ENCODE measurements around the gene ZNF35. TPM values are rescaled to one million over a fixed set of nuclear protein-coding genes. Genes with fewer than 3 reads are reported as not detected.

The ZNF35 gene
- total RNA-seq, 1 donor from 2014 or later: 24.5 TPM

GRCh38 chr3:44687898-44688297, 39.4 kb downstream of the ZNF35 start:
- Mint-ChIP-seq H3K4me1 (peaks cover 6% of the 10 kb centered on the region), H3K36me3 (ENCODE audit: low read depth) (peaks cover 36% of the 10 kb centered on the region), H3K9me3 (peaks cover 27% of the 10 kb centered on the region), H3K27me3 (ENCODE audit: low read depth) (peaks cover 55% of the 10 kb centered on the region), H3K4me3 (no peak overlapping the region), H3K27ac (ENCODE audit: unreplicated experiment) (no peak overlapping the region)
- no peak for DNase-seq (ENCODE audit: low read depth, low spot score)
- TF ChIP-seq CTCF (conservative IDR thresholded peaks at IDR 0.05): no peak

Other genes with a start within 250 kb of the ZNF35 start
- gene ZNF445, start 171.1 kb upstream of the ZNF35 start, total RNA-seq: 46.1 and 49.0 TPM in 2 replicates
- gene ZKSCAN7, start 93.5 kb upstream of the ZNF35 start, total RNA-seq: 17.3 and 21.0 TPM in 2 replicates
- gene ZNF660, start 63.8 kb upstream of the ZNF35 start, total RNA-seq: 26.1 and 29.8 TPM in 2 replicates
- 47.4 and 48.4 TPM in 2 replicates for gene ZNF197, start 23.7 kb upstream of the ZNF35 start, total RNA-seq
- not detected in 2 replicates for gene ZNF502, start 63.9 kb downstream of the ZNF35 start, total RNA-seq
- 5.3 and 6.2 TPM in 2 replicates for gene ZNF501, start 80.9 kb downstream of the ZNF35 start, total RNA-seq
- gene KIAA1143, start 112.9 kb downstream of the ZNF35 start, total RNA-seq: 36.6 and 44.8 TPM in 2 replicates
- gene KIF15, start 113.1 kb downstream of the ZNF35 start, total RNA-seq: 49.0 and 51.3 TPM in 2 replicates
- gene TMEM42, start 213.2 kb downstream of the ZNF35 start, total RNA-seq: 8.0 and 9.5 TPM in 2 replicates
- gene TGM4, start 225.9 kb downstream of the ZNF35 start, total RNA-seq: not detected in 2 replicates